ENCODE results near the gene LRRC17. TPM values are rescaled to one million over a fixed set of nuclear protein-coding genes. Genes with fewer than 3 reads are reported as not detected.

Gene LRRC17
- total and polyA plus RNA-seq, 2 donors (not counting 1 experiment from before 2014, with no cell fraction given) = 0.86 to 1.4 TPM

GRCh38 chr7:102872460-102872859, 40.3 kb upstream of the LRRC17 start:
- ChIA-PET CTCF (no interaction called here), POLR2A (no interaction called here)
- no peak overlapping the region for H3K4me2 ChIP-seq (replicated peaks; ENCODE audit: low read depth, low read length, poor library complexity, severe bottlenecking)
- intact Hi-C loops (cut with micrococcal nuclease) = no loop called here
- H3K9me3 ChIP-seq (ENCODE audit: control extremely low read depth in 1 of 3, control insufficient read depth in 2 of 3, insufficient read depth in 1 of 3, low read length in 2 of 3) = no peaks in the 10 kb centered on the region
- no peaks in the 10 kb centered on the region for H3K4me1 ChIP-seq (ENCODE audit: control insufficient read depth in 2 of 2, insufficient read depth in 2 of 2, low read length in 2 of 2)
- DNase-seq (no peak), ATAC-seq (ENCODE audit: low read depth) (no peak)
- no peaks in the 10 kb centered on the region for H3K79me2 ChIP-seq (ENCODE audit: control insufficient read depth, insufficient read depth, low read length)
- 100% methylated on average over 2 of the region's 2 CpGs for WGBS (ENCODE audit: insufficient coverage)
- H2AFZ ChIP-seq (ENCODE audit: insufficient read depth, low read depth, low read length, poor library complexity, severe bottlenecking) = no peak overlapping the region
- H3K9ac ChIP-seq (ENCODE audit: low read length) = no peak overlapping the region
- no peak overlapping the region for H3K4me3 ChIP-seq (ENCODE audit: control extremely low read depth in 1 of 5, extremely low read depth in 1 of 5, insufficient read depth in 1 of 5, low read depth in 2 of 5, low read length in 4 of 5)
- H3K27me3 ChIP-seq (replicated peaks in 1 of 4; ENCODE audit: control extremely low read depth in 1 of 4, control insufficient read depth in 3 of 4, insufficient read depth in 4 of 4, low read length in 3 of 4) = no peaks in the 10 kb centered on the region
- no peak overlapping the region for H3K27ac ChIP-seq (ENCODE audit: low read length in 2 of 2)
- no peaks in the 10 kb centered on the region for H3K4me1 Mint-ChIP-seq
- no peaks in the 10 kb centered on the region for H3K27me3 Mint-ChIP-seq
- H4K20me1 ChIP-seq (ENCODE audit: control insufficient read depth, insufficient read depth, low read length, poor library complexity, severe bottlenecking) = no peaks in the 10 kb centered on the region
- H3K27ac Mint-ChIP-seq = no peak overlapping the region
- no peaks in the 10 kb centered on the region for H3K36me3 ChIP-seq (replicated peaks in 1 of 2; ENCODE audit: control extremely low read depth in 1 of 2, control insufficient read depth in 1 of 2, extremely low read depth in 1 of 2, insufficient read depth in 2 of 2, low read length in 1 of 2)
- H3K4me3 Mint-ChIP-seq = no peak overlapping the region
- H3K9me3 Mint-ChIP-seq (ENCODE audit: insufficient read depth) = no peaks in the 10 kb centered on the region
- TF ChIP-seq EZH2 (IDR thresholded peaks at IDR 0.05; ENCODE audit: borderline replicate concordance, insufficient read depth, low read depth, low read length, poor library complexity, severe bottlenecking) = no peak
- no peak for TF ChIP-seq CTCF (IDR thresholded peaks at IDR 0.05)

GRCh38 chr7:102873470-102874165, 39.2 kb upstream of the LRRC17 start:
- no peak overlapping the region for H3K4me3 ChIP-seq (ENCODE audit: control extremely low read depth in 1 of 5, extremely low read depth in 1 of 5, insufficient read depth in 1 of 5, low read depth in 2 of 5, low read length in 4 of 5)
- Mint-ChIP-seq H3K27ac (no peak overlapping the region), H3K4me3 (no peak overlapping the region), H3K27me3 (no peaks in the 10 kb centered on the region), H3K9me3 (ENCODE audit: insufficient read depth) (no peaks in the 10 kb centered on the region), H3K4me1 (no peaks in the 10 kb centered on the region)
- no peak overlapping the region for H3K4me2 ChIP-seq (replicated peaks; ENCODE audit: low read depth, low read length, poor library complexity, severe bottlenecking)
- no peaks in the 10 kb centered on the region for H3K9me3 ChIP-seq (ENCODE audit: control extremely low read depth in 1 of 3, control insufficient read depth in 2 of 3, insufficient read depth in 1 of 3, low read length in 2 of 3)
- TF ChIP-seq EZH2 (IDR thresholded peaks at IDR 0.05; ENCODE audit: borderline replicate concordance, insufficient read depth, low read depth, low read length, poor library complexity, severe bottlenecking) = no peak
- TF ChIP-seq CTCF (IDR thresholded peaks at IDR 0.05) = no peak
- DNase-seq (no peak), ATAC-seq (ENCODE audit: low read depth) (no peak)
- no peaks in the 10 kb centered on the region for H4K20me1 ChIP-seq (ENCODE audit: control insufficient read depth, insufficient read depth, low read length, poor library complexity, severe bottlenecking)
- H3K36me3 ChIP-seq (replicated peaks in 1 of 2; ENCODE audit: control extremely low read depth in 1 of 2, control insufficient read depth in 1 of 2, extremely low read depth in 1 of 2, insufficient read depth in 2 of 2, low read length in 1 of 2) = no peaks in the 10 kb centered on the region
- H3K79me2 ChIP-seq (ENCODE audit: control insufficient read depth, insufficient read depth, low read length) = no peaks in the 10 kb centered on the region
- no peak overlapping the region for H3K9ac ChIP-seq (ENCODE audit: low read length)
- no peak overlapping the region for H3K27ac ChIP-seq (ENCODE audit: low read length in 2 of 2)
- no peaks in the 10 kb centered on the region for H3K4me1 ChIP-seq (ENCODE audit: control insufficient read depth in 2 of 2, insufficient read depth in 2 of 2, low read length in 2 of 2)
- 90% methylated on average over 3 of the region's 4 CpGs for WGBS (ENCODE audit: insufficient coverage)
- POLR2A ChIA-PET = no interaction called here
- no peak overlapping the region for H2AFZ ChIP-seq (ENCODE audit: insufficient read depth, low read depth, low read length, poor library complexity, severe bottlenecking)
- intact Hi-C loops (cut with micrococcal nuclease) = no loop called here
- CTCF ChIA-PET = no interaction called here
- H3K27me3 ChIP-seq (replicated peaks in 1 of 4; ENCODE audit: control extremely low read depth in 1 of 4, control insufficient read depth in 3 of 4, insufficient read depth in 4 of 4, low read length in 3 of 4) = no peaks in the 10 kb centered on the region
